ENCODE measurements around the gene KCNK1. TPM values are rescaled to one million over a fixed set of nuclear protein-coding genes. Genes with fewer than 3 reads are reported as not detected.

Gene KCNK1
- 6.0 and 6.5 TPM in 2 replicates for total RNA-seq (2014; rRNA removed; shearing (Covaris generic))

GRCh38 chr1:233613252-233614172 lies at the start of gene KCNK1:
KCNK1 (plus strand) TSS chr1:233614106; CDS start chr1:233614172, 66 bp downstream.

Small RNA genes lying within 50 kb of the gene (small RNA-seq; reads per million reads assigned to genes)
- not detected for gene MIR4427

Measured in A375 (cell line).